Pericardium fibroblast (primary cell): ENCODE data around the gene TMEM121B. TPM values are rescaled to one million over a fixed set of nuclear protein-coding genes. Genes with fewer than 3 reads are reported as not detected.

ENCODE experiments used
- total RNA-seq: library from RNA; depleted of rRNA; stranded (reverse); fragments of >200 nt; gene quantifications from 2 replicates; pipeline ENCODE4 v1.2.3, GENCODE V29; 2015

TMEM121B gene
- total RNA-seq, result 0.47 TPM in 1 of 2 replicates, not detected in the other

GRCh38 chr22:17121233-17122195 lies at the start of gene TMEM121B:
TSS of gene TMEM121B (minus strand) at chr22:17121360. CDS start at chr22:17121127, 233 bp downstream.

GRCh38 chr22:17158568-17159503 lies 37.7 kb upstream of the TMEM121B start, which contains the start of gene HDHD5:
TSS of gene HDHD5 (minus strand) at chr22:17159277. CDS start at chr22:17159251, 26 bp downstream.

GRCh38 chr22:17084554-17085276 lies 36.4 kb downstream of the TMEM121B start, which contains the start of gene IL17RA:
TSS of gene IL17RA (plus strand) at chr22:17085000. CDS start at chr22:17085092, 92 bp downstream.

Other genes starting within 250 kb of the TMEM121B start
- not detected in 2 replicates for gene GAB4, start 113.1 kb downstream of the TMEM121B start, total RNA-seq
- 8.8 and 11.2 TPM in 2 replicates for gene IL17RA, start 36.4 kb downstream of the TMEM121B start, total RNA-seq
- 30.0 and 56.7 TPM in 2 replicates for gene HDHD5, start 37.9 kb upstream of the TMEM121B start, total RNA-seq
- gene ADA2, start 98.1 kb upstream of the TMEM121B start, total RNA-seq, result 3.2 and 9.2 TPM in 2 replicates
- gene CECR2, start 248.1 kb upstream of the TMEM121B start, total RNA-seq, result 0.58 and 1.2 TPM in 2 replicates